Psoas muscle (tissue), 8 donors: Measurements from ENCODE around the gene KXD1. TPM values are rescaled to one million over a fixed set of nuclear protein-coding genes. Genes with fewer than 3 reads are reported as not detected.
A peak's percentile ranks its signal among the peaks of the same experiment; 100 is the strongest.
"Not testable (repeated sequence)": the region's sequence is repeated elsewhere in the genome, so short reads cannot be mapped to it uniquely, and the experiment has no call there.

Experiments
- ATAC-seq, 4 donors: fragments of 200-7000 bp; cut with Tn5 transposase; one replicate each; pipeline ENCODE4 v1.9.1; 2020; ENCODE audit warnings: moderate library complexity in 3 of 4, mild to moderate bottlenecking in 2 of 4
- DNase-seq, 2 donors: peaks; one replicate each; pipeline ENCODE4 v3.0.0-alpha.2; 2020
- H3K27ac ChIP-seq: fragments of 200-600 bp; one replicate; pipeline ENCODE4 v1.8.0; 2022
- H3K27me3 ChIP-seq, 3 donors: fragments of 200-600 bp in 1 of 3; one replicate each; pipeline versions ENCODE4 v1.6.1 to v1.8.0; 2013 to 2022; ENCODE audit warnings: low read length in 2 of 3, mild to moderate bottlenecking in 2 of 3, moderate library complexity in 1 of 3; ENCODE audit not compliant: insufficient read depth in 3 of 3
- H3K36me3 ChIP-seq, 2 donors: fragments of 200-600 bp in 1 of 2; one replicate each; pipeline versions ENCODE4 v1.6.1 to v1.8.0; 2013 to 2022; ENCODE audit warnings: low read depth in 1 of 2, mild to moderate bottlenecking in 1 of 2, moderate library complexity in 1 of 2; ENCODE audit not compliant: insufficient read depth in 1 of 2
- H3K4me1 ChIP-seq: fragments of 200-600 bp; one replicate; pipeline ENCODE4 v1.8.0; 2022
- H3K4me3 ChIP-seq: fragments of 200-600 bp; one replicate; pipeline ENCODE4 v1.8.0; 2022; ENCODE audit warnings: mild to moderate bottlenecking
- H3K9me3 ChIP-seq: fragments of 200-600 bp; one replicate; pipeline ENCODE4 v1.8.0; 2022
- CTCF ChIP-seq: fragments of 200-600 bp; IDR thresholded peaks from one replicate; pipeline ENCODE4 v1.8.0; 2022; ENCODE audit warnings: antibody characterized with exemption
- WGBS, 3 donors: extraction: QIAGEN DNeasy Blood & Tissue Kit; methylation state at CpG; one replicate each; pipeline versions ENCODE4 v1.1.6 to v1.1.7; 2013; 5-methylcytosine and 5-hydroxymethylcytosine counted together
- intact Hi-C, 2 donors: fragments of 100-400 bp; cut with DNase I; formaldehyde crosslinking; loops; one replicate each; pipeline versions ENCODE4 v1.11.0 to v1.14.2; 2022
- polyA plus RNA-seq, 3 donors: library from polyadenylated mRNA; stranded (reverse); fragments of 200-250 nt; gene quantifications; one replicate each; pipeline ENCODE4 v1.2.3, GENCODE V29; 2013
- total RNA-seq, 4 donors: library from RNA; stranded (reverse); fragmentation: NEBNext Ultra II Directional in 2 of 4; extraction: Animal tissue kit (Norgen Biotek cat#: 25700) in 2 of 4; gene quantifications; one replicate each; pipeline versions ENCODE4 v1.2.1 to v1.2.4, GENCODE V29; 2021 to 2023
- donor health status: healthy with polysubstance abuse.
- donor health status: DM: no; HTN: no; CAD: no; lungs with moderate emphysema.
- donor health status: Bipolar disorder and iron deficiency.
- donor health status: healthy.
- donor health status: DM: yes; HTN: yes; CAD: no.
- donor health status: DM: no; HTN: no; CAD: no.
- donor health status: DM: no; HTN: no; CAD: no.
- donor health status: DM: yes; HTN: yes; CAD: no.

KXD1 gene
- total and polyA plus RNA-seq, 7 donors: 38.9 to 144 (median 76.5) TPM

GRCh38 chr19:18591735-18592385 lies 34.2 kb downstream of the KXD1 start:
- no peaks in the 10 kb centered on the region for H3K9me3 ChIP-seq
- intact Hi-C loops: loop anchor here in 1 of 2 donors (5.0 kb wide), 1 partner anchor 85 kb away; no protein-coding TSS in a partner anchor
- peaks cover 4 to 16% of the 10 kb centered on the region in 2 donors for H3K36me3 ChIP-seq
- ATAC-seq (no peak), DNase-seq (no peak)
- no peak overlapping the region for H3K27ac ChIP-seq
- WGBS, 3 donors: 59 to 73% (median 69%) methylated on average over 22 of the region's 22 CpGs
- no peaks in the 10 kb centered on the region for H3K27me3 ChIP-seq
- no peak for TF ChIP-seq CTCF
- H3K4me3 ChIP-seq: no peak overlapping the region
- H3K4me1 ChIP-seq: peaks cover 18% of the 10 kb centered on the region

GRCh38 chr19:18592732-18593131 lies 35.1 kb downstream of the KXD1 start:
- H3K27ac ChIP-seq, DNase-seq, H3K4me3 ChIP-seq, ATAC-seq, H3K27me3 ChIP-seq, H3K9me3 ChIP-seq: not testable (repeated sequence)
- intact Hi-C loops: loop anchor here in 1 of 2 donors (5.0 kb wide), 1 partner anchor 85 kb away; no protein-coding TSS in a partner anchor
- Histone ChIP-seq H3K4me1 (peaks cover 18% of the 10 kb centered on the region), H3K36me3 (peaks cover 4 to 16% of the 10 kb centered on the region in 2 donors)
- 71 to 83% (median 81%) methylated on average over 5 of the region's 5 CpGs for WGBS, 3 donors

GRCh38 chr19:18593367-18594095 lies 35.9 kb downstream of the KXD1 start:
- no peak for TF ChIP-seq CTCF
- Histone ChIP-seq H3K36me3 (peaks cover 4 to 16% of the 10 kb centered on the region in 2 donors), H3K4me3 (peak overlapping the region; percentile 55), H3K9me3 (no peaks in the 10 kb centered on the region), H3K4me1 (peaks cover 18% of the 10 kb centered on the region), H3K27me3 (no peaks in the 10 kb centered on the region), H3K27ac (no peak overlapping the region)
- intact Hi-C loops: loop anchor here (2.0 to 5.0 kb wide), 3 partner anchors 79 to 253 kb away; no protein-coding TSS in a partner anchor
- DNase-seq (no peak), ATAC-seq (no peak)
- WGBS, 3 donors: 37 to 47% (median 40%) methylated on average over 20 to 25 of the region's 25 CpGs

- Histone ChIP-seq H3K4me1 (peaks cover 18% of the 10 kb centered on the region), H3K36me3 (peaks cover 4 to 16% of the 10 kb centered on the region in 2 donors), H3K27me3 (peaks cover 0 to 6% (median 0%) of the 10 kb centered on the region in 3 donors), H3K27ac (no peak overlapping the region), H3K9me3 (no peaks in the 10 kb centered on the region), H3K4me3 (peak overlapping the region; percentile 55)
- peak; percentile 84 for TF ChIP-seq CTCF
- DNase-seq (peak; percentile 78 to 87), ATAC-seq (peak; percentile 67 to 72 (median 69))
- intact Hi-C loops: loop anchor here (2.0 to 5.0 kb wide), 3 partner anchors 79 to 253 kb away; no protein-coding TSS in a partner anchor
- WGBS, 3 donors: 0 to 2% (median 1%) methylated on average over 34 to 54 of the region's 54 CpGs
Measured at GRCh38 chr19:18594096-18594823, 36.6 kb downstream of the KXD1 start.
